IgD-negative memory B cell (primary cell): ENCODE results near the gene MAPK7. TPM values are rescaled to one million over a fixed set of nuclear protein-coding genes. Genes with fewer than 3 reads are reported as not detected.

Source experiments
- H3K27ac Mint-ChIP-seq, 3 donors: one replicate each; pipeline ENCODE4 v1.8.0; 2020 to 2022; ENCODE audit warnings: mild to moderate bottlenecking in 3 of 3, mixed read lengths in 3 of 3, moderate library complexity in 1 of 3
- H3K27me3 Mint-ChIP-seq: one replicate; pipeline ENCODE4 v1.8.0; 2021; ENCODE audit warnings: mixed read lengths
- H3K36me3 Mint-ChIP-seq: one replicate; pipeline ENCODE4 v1.8.0; 2020; ENCODE audit warnings: mild to moderate bottlenecking, mixed read lengths
- H3K4me1 Mint-ChIP-seq, 3 donors: one replicate each; pipeline ENCODE4 v1.8.0; 2020 to 2022; ENCODE audit warnings: mixed read lengths in 3 of 3, mild to moderate bottlenecking in 1 of 3
- H3K4me3 Mint-ChIP-seq, 4 donors: one replicate each; pipeline ENCODE4 v1.8.0; 2020 to 2022; ENCODE audit warnings: mild to moderate bottlenecking in 4 of 4, mixed read lengths in 4 of 4, moderate library complexity in 3 of 4
- H3K9me3 Mint-ChIP-seq, 3 donors: one replicate each; pipeline ENCODE4 v1.8.0; 2020 to 2021; ENCODE audit warnings: mixed read lengths in 3 of 3, mild to moderate bottlenecking in 1 of 3
- polyA plus RNA-seq: library from polyadenylated mRNA; unstranded; fragments of 300-500 nt; fragmentation: Illumina TruSeq; gene quantifications from one replicate; pipeline ENCODE4 v1.2.3, GENCODE V29; 2021

MAPK7 gene
- polyA plus RNA-seq, 1 donor from 2014 or later: 10.8 TPM

DNA sequence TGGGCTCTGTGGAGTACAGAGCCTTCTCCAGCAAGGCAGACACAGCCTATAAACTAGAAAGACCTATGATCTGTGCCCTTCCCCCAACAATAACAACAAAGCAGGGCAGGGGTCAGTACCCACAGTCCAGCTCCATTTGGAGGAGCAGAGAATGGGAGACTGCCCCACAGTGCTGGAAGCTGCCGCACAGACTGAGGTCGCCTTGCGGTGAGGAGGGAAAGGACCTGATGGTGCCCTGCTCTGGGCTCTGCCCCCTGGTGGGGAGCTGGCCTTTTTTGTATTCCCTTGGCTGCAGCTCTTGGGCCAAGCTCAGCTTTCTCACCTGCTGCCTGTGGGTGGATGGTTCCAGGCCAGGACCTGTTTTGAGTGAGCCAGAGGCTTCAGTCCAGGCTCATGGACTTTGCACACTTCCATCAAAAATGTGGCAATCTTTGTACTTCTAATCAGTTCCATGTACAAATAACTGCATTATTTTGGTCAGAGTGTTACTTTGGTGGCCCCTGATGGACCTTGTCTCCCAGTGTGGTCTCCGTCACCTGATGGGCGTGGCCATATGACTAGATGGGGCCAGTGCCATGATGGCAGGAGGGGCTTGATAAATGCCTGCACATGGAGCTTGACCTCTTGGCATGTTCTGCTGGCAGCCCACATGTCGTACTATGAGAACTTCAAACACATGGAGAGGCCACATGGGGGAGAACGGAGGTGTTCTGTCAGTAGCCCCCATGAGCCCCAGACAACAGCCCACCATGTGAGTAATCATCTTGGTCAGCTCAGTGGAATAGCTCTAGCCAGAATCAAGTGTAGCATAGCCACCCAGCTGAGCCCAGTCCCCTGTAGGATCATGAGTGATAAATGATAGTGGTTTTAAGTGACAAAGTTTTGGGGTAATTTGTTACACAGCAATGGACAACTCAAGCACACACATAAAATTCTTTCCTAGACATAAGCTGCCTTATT is 40.0 kb upstream of the MAPK7 start:
- Mint-ChIP-seq H3K36me3 (no peaks in the 10 kb centered on the region), H3K27me3 (peaks cover 7% of the 10 kb centered on the region), H3K9me3 (no peaks in the 10 kb centered on the region), H3K4me3 (no peak overlapping the region), H3K27ac (no peak overlapping the region), H3K4me1 (no peaks in the 10 kb centered on the region)

DNA sequence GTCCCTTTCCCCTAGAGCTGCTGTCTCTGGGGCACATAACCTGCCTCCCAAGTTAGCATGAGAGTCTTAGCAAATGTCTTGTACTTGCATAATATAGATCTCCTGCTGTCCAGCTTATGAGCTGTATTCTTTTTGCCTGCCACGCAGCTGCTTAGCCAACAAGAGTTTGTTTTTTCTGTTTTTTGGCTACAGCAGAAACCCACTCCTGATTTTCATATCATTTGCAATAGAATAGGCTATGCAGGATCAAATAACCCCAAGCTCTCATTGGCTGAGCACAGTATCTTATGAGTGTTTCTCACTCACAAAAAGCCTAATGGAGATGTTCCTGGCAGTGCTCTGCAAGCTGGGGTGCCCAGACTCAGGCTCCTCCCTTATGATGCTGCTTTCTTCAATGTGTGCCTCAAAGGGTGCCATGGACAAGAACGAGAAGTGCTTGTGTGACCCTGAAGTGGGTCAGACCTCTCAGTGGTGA is 38.9 kb upstream of the MAPK7 start:
- Mint-ChIP-seq H3K4me3 (no peak overlapping the region), H3K9me3 (no peaks in the 10 kb centered on the region), H3K4me1 (no peaks in the 10 kb centered on the region), H3K27ac (peak overlapping the region in 1 of 3 donors; percentile 22), H3K27me3 (peaks cover 7% of the 10 kb centered on the region), H3K36me3 (no peaks in the 10 kb centered on the region)

DNA sequence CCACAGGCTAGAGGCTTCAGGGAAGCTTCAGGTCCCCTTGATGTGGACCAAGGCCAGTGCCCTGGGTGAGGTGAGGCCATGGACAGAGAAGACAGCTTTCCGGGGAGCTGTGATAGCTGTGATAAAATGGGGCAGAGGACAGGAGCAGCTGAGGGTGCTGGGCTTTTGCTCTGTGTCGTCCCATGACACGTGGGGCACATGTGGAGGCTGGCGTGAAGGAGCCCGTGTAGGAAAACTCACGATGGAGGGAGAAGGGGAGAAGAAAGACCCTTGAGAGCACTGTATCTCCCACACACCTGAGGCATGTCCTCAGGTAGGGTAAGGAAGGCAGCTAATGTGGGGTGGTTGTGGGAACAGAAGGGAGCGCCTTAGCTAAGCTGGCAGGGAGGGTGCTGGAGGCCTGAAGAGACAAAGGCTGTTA is 37.1 kb upstream of the MAPK7 start:
- Mint-ChIP-seq H3K4me3 (peak overlapping the region in 1 of 4 donors; percentile 35), H3K27ac (no peak overlapping the region), H3K27me3 (peaks cover 7% of the 10 kb centered on the region)

DNA sequence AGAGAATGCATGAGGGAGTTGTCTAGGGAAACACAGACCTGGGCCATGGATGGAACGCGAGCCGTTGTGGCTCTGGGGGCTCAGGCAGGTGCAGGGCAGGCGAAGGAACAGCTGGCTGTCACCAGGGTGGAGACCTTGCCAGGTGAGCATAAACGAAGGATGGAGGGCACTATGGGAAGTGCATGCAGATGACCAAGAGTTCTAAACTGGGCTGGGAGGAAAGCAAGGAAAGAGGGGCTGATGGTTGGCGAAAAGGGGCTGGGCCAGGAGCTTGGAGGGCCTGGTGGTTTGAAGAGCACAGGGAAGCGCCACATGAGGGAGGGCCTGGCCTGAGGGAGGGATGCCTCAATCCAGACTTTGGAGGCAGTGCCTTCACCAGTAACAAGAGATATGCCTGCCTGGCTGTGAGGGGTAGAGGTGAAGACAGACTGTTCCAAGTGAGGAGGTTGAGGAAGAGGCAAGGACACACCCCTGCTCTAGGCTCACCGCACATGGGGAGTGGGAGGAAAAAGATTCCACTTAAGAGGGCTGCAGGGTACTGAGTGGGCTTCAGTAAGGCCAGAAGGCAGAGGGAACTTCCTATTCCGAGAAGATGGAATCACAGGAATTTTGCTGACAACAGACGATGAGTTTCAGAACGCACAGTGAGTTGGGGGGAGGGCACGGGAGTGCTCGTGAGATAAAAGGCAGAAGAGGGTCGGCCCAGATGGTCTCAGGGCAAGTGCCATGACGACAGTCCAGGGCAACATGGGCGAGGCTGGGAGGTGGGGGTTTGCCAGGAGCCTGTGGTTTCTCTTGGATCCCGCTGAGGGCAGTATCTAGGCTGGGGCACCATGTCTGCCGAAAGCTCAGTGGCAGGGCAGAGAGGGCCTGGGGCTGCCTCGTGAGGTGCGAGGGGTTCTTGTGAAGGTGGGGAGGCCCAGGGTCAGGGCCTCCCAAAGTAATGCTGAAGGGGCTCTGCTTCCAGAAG is 36.4 kb upstream of the MAPK7 start:
- Mint-ChIP-seq H3K9me3 (no peaks in the 10 kb centered on the region), H3K36me3 (no peaks in the 10 kb centered on the region), H3K27ac (peak overlapping the region in 1 of 3 donors; percentile 9), H3K4me1 (peaks cover 4% of the 10 kb centered on the region in 3 donors), H3K27me3 (peaks cover 10% of the 10 kb centered on the region), H3K4me3 (no peak overlapping the region)

More for the DNA sequence above, 37.1 kb upstream of the MAPK7 start:
- Mint-ChIP-seq H3K9me3 (no peaks in the 10 kb centered on the region), H3K4me1 (no peaks in the 10 kb centered on the region), H3K36me3 (no peaks in the 10 kb centered on the region)

DNA sequence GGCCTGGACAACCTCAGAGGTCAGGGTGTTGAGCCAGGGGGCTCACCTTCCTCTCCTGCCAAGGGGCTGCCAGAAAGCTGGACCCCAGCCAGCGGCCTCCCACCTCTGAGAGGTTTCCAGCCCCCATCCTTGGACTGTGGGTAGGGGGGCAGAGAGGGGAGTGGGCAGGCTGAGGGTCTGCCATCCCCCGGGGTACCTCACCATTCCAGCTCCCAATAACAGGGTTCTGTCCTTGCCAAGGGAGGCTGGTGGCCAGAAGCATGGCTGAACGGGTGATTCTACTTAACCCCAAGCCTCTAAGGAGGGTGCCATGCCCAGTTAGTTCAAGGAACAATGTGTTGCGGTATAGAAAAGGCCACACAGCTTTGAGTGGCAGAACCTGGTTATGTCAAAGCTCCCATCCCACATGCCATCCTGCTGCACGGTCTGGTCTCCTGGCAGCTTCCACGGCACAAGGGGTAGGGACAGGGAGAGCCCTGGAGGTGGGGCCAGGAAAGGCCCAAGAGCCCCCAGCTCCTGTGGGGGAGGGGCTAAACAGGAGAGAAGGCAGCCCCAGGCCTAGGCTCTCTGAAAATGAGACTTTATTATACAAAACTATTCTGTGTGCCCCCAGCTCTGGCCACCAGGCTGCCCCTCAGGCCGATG is 35.6 kb upstream of the MAPK7 start:
- Mint-ChIP-seq H3K9me3 (no peaks in the 10 kb centered on the region), H3K4me1 (peaks cover 5 to 8% (median 8%) of the 10 kb centered on the region in 3 donors), H3K36me3 (no peaks in the 10 kb centered on the region), H3K27ac (no peak overlapping the region), H3K4me3 (no peak overlapping the region), H3K27me3 (peaks cover 8% of the 10 kb centered on the region)

DNA sequence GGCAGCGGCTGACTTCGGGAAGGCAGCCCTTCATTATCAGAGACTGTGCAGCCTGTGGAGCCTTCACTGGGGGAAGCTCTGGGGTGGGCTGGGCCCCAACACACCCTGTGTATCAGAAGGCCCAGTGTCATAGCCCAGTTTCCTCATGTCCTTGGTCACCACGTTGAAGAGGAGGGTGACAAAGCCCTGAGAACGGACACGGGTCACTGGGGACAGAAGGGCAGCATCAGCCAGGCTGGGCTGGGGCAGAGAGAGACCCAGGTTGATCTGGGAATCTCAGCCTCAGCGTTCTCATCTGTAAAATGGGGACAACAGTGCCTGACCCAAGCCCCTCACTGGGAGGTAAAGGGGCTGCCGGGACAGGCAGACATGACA is 35.1 kb upstream of the MAPK7 start:
- H3K27me3 Mint-ChIP-seq: peaks cover 8% of the 10 kb centered on the region
- H3K4me1 Mint-ChIP-seq: peaks cover 5 to 8% (median 8%) of the 10 kb centered on the region in 3 donors
- H3K9me3 Mint-ChIP-seq: no peaks in the 10 kb centered on the region
- no peak overlapping the region for H3K27ac Mint-ChIP-seq
- H3K36me3 Mint-ChIP-seq: no peaks in the 10 kb centered on the region
- no peak overlapping the region for H3K4me3 Mint-ChIP-seq

DNA sequence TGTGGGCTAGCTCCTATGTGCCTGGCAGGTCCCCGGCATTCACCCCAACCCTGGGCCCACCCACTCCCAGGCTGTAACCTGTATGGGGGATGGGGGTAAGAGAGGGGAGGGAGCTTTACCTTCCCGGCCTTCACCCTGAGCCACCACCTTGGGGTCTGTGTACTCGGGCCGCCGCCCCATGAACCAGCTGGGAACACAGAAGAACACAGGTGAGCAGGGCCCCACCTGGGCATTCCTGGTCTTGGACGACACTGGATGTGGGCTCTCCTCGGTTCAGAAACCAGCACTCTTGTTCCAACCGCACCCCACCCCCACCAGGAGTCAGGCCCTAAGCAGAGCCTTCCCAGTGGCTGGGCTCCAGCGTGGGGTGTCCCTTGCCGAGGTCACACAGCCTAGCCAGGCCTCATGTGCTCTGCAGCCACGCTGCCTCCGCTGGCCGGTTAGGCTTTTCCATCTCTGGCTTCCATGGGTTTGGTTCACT is 34.6 kb upstream of the MAPK7 start:
- no peak overlapping the region for H3K27ac Mint-ChIP-seq
- H3K27me3 Mint-ChIP-seq: peaks cover 6% of the 10 kb centered on the region
- H3K36me3 Mint-ChIP-seq: no peaks in the 10 kb centered on the region
- H3K9me3 Mint-ChIP-seq: no peaks in the 10 kb centered on the region
- peaks cover 5 to 8% (median 8%) of the 10 kb centered on the region in 3 donors for H3K4me1 Mint-ChIP-seq
- no peak overlapping the region for H3K4me3 Mint-ChIP-seq

DNA sequence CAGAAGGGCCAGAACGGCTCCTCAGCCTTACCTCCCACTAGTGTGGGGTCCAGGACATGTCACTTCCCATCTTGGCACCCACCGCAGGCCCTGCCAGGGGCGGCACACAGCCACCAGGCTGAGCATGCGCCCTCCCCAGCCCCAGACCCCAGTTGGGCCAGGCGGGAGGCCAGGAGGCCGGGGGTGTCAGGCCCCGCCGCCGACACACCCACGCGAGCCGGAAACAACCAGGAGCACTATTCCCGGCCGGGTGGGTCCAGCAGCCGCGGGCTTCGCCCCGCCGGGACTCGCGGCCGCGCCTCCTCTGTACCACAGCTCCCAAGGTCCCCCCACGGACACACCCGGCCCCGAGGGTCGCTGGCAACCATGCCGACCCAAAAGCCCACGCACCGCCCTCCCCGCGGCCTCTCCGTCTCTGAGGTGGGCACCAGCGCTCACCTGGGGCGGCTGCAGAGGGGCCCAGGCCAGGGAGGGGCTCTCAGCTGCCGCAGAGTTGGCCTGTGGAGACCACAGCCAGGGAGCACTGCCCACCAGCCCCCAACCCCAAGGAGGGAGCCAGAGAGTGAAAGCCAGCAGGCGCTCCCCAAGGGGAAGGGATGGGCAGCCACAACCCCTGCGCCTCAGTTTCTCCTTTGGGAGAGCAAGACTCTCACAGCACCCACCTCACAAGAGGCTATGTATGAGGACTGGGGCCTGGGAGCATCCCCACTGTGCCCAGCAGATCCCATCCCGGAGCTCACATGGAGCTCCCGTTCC is 33.8 kb upstream of the MAPK7 start:
- Mint-ChIP-seq H3K9me3 (no peaks in the 10 kb centered on the region), H3K27me3 (peaks cover 6% of the 10 kb centered on the region), H3K4me1 (peaks cover 5 to 8% (median 8%) of the 10 kb centered on the region in 3 donors), H3K27ac (no peak overlapping the region), H3K36me3 (no peaks in the 10 kb centered on the region), H3K4me3 (no peak overlapping the region)

DNA sequence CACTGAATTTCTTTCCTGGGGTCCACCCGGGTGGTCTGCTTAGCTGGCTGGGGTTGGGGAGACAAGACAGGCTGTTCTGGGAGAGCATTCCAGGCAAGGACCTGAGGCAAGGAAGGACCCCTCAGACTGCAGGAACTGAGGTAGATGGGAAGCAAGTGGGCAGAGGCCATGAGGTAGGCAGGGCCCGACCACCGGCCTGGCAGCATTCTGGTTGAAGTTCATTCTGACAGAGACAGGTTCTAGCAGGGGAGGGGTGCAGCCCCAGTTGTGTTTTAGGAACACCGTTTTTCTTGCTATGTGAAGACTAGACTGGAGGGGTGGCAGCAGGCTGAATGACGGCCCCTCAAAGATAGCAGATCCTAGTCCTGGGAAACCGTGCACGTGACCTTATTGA is 33.2 kb upstream of the MAPK7 start:
- Mint-ChIP-seq H3K36me3 (no peaks in the 10 kb centered on the region), H3K4me3 (no peak overlapping the region), H3K4me1 (peaks cover 5 to 8% (median 8%) of the 10 kb centered on the region in 3 donors), H3K9me3 (no peaks in the 10 kb centered on the region), H3K27me3 (peaks cover 6% of the 10 kb centered on the region), H3K27ac (no peak overlapping the region)

DNA sequence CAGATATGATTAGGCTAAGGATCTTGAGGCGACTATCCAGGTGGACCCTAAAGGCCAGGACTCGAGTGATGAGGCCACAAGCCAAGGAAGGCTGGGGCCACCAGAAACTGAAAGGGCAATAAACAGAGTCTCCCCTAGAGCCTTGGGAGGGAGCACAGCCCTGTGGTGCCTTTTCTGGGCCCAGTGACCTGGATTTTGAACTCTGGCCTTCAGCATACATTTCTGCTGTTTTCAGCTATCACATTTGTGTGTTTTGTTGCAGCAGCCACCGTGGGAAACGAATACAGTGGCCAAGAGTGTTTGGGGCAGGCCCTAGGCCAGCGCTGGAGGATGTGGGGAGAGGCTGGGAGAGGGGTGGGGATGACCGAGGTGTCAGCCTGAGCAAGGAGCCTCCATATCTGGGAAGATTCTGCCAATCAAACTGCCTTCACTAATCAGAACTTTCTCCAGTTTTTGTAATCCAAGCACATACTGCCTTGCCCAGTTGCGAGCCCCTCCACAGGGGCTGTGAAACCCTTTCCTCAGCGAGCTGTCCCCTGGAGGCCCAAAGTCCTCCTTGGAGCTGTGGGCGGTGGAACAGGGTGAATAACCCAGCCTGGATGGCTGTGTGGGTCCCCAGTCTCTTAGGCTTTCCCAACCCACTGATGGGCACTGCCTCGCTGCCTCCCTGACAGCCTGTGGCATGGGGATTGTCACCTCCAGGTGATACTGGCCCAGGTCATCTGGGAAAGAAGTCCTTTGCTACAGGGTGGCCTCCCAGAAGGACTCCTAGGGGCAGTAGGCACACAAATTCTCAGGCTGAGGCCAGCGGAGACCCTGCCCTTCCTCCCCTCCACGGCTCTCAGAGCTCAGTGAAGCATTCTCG is 32.6 kb upstream of the MAPK7 start:
- peaks cover 5 to 8% (median 8%) of the 10 kb centered on the region in 3 donors for H3K4me1 Mint-ChIP-seq
- H3K27ac Mint-ChIP-seq: no peak overlapping the region
- H3K9me3 Mint-ChIP-seq: no peaks in the 10 kb centered on the region
- H3K27me3 Mint-ChIP-seq: peaks cover 6% of the 10 kb centered on the region
- H3K4me3 Mint-ChIP-seq: no peak overlapping the region
- no peaks in the 10 kb centered on the region for H3K36me3 Mint-ChIP-seq

DNA sequence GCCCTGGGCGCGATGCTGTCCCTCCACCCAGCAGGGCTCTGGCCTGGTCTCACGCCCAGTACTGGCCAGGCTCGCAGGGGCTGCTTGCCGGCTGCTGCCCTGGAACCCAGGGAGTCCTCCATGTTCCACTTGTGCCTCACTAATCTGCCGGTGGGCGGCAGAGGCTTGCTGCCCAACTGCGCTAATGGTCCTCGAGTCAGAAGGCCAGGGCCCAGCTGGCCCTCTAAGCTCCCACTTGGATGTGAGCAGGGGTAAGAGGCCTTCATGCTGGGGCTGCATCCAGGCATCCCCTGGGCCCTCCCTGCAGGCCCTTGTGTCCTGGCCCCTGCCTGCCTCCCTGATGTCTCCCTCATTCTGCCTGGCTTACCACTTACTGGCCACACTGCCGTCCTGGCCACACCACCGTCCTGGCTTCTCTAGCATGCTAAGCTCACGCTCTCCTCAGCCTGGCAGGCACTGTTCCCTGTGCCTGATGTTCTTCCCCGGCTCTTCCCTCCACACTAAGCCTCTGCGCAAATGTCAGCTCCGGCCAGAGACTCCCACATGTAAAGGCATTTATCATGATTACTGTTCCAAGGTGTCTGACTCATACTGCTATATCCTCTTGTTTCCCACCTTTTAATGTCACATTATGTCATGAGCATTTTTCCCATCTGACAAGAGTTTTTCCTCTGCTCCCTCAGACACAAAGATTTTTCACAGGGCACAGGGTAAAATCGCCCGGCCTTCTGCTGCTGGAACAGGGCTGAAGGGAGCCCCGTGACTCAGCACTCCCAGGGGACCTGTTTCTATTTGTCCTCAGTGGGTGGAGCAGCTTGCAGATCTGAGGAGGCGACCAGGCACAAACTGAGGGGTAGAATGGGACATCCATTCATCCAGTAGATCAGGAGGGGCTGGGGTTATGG is 31.7 kb upstream of the MAPK7 start:
- Mint-ChIP-seq H3K36me3 (no peaks in the 10 kb centered on the region), H3K27me3 (peaks cover 4% of the 10 kb centered on the region), H3K4me1 (peaks cover 5 to 8% (median 8%) of the 10 kb centered on the region in 3 donors)

DNA sequence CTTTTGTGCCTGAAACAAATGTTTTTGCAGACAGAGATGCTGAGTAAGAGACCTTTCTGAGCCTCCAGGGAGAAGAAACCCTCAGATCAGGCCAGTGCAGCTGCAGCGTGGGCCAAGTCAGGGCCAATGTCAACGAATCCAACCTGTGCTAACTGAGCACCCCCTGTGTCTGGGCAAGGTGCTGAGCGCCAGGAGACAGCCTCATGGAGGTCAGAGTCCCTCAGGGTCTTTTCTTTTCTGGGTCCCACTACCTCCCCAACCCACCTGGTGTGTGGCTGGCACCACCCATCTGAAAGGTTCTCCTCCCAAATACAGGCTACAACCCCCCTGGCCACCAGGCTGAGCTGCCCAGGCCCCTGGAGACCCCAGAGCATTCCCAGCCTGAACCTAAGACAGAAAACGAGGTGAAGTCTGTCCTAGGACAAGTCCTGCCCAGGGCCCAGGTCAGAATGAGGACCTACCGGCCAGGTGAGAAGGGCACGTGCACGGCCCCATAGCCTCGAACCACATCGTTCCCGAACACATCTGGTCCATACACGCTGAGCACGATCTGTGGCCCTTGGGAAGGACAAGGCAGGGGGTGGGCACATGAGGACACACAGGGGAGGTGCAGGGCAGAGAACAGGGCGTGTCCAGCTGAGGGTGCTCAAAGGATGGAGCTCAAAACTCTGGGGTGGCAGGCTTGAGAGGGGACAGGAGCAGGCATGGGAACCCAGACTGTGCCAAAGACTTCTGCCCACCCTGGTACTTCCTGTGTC is 30.8 kb upstream of the MAPK7 start:
- H3K36me3 Mint-ChIP-seq: no peaks in the 10 kb centered on the region
- no peaks in the 10 kb centered on the region for H3K9me3 Mint-ChIP-seq
- H3K27me3 Mint-ChIP-seq: peaks cover 2% of the 10 kb centered on the region
- H3K4me1 Mint-ChIP-seq: peaks cover 5 to 8% (median 8%) of the 10 kb centered on the region in 3 donors
- no peak overlapping the region for H3K27ac Mint-ChIP-seq
- H3K4me3 Mint-ChIP-seq: no peak overlapping the region

More for the DNA sequence above, 31.7 kb upstream of the MAPK7 start:
- H3K4me3 Mint-ChIP-seq: no peak overlapping the region
- peak overlapping the region in 1 of 3 donors; percentile 32 for H3K27ac Mint-ChIP-seq
- H3K9me3 Mint-ChIP-seq: no peaks in the 10 kb centered on the region
